Ishikawa (cell line): ENCODE results near the gene SLC35A3.

ENCODE experiments used
- CEBPB ChIP-seq: IDR thresholded peaks from 2 replicates; pipeline ENCODE4 v1.6.1; 2012
- CREB1 ChIP-seq: IDR thresholded peaks from 2 replicates; pipeline ENCODE4 v1.6.1; 2012; ENCODE audit warnings: low read depth
- EGR1 ChIP-seq: IDR thresholded peaks from 2 replicates; pipeline ENCODE4 v1.6.1; 2012
- EP300 ChIP-seq: IDR thresholded peaks from 2 replicates; pipeline ENCODE4 v1.6.1; 2012; ENCODE audit warnings: borderline replicate concordance
- FOXM1 ChIP-seq: IDR thresholded peaks from 2 replicates; pipeline ENCODE4 v1.6.1; 2012; ENCODE audit warnings: low read depth, borderline replicate concordance
- MAX ChIP-seq: IDR thresholded peaks from 2 replicates; pipeline ENCODE4 v1.6.1; 2012
- NFIC ChIP-seq: IDR thresholded peaks from 2 replicates; pipeline ENCODE4 v1.6.1; 2012
- RAD21 ChIP-seq: IDR thresholded peaks from 2 replicates; pipeline ENCODE4 v1.6.1; 2012; ENCODE audit warnings: low read depth
- REST ChIP-seq: IDR thresholded peaks from 2 replicates; pipeline ENCODE4 v1.6.1; 2012; ENCODE audit warnings: low read depth, mild to moderate bottlenecking
- TAF1 ChIP-seq: IDR thresholded peaks from 2 replicates; pipeline ENCODE4 v1.6.1; 2012; ENCODE audit warnings: low read depth, mild to moderate bottlenecking
- TCF12 ChIP-seq: IDR thresholded peaks from 2 replicates; pipeline ENCODE4 v1.6.1; 2012; ENCODE audit warnings: low read depth
- TEAD4 ChIP-seq: IDR thresholded peaks from 2 replicates; pipeline ENCODE4 v1.6.1; 2012
- USF1 ChIP-seq: IDR thresholded peaks from 2 replicates; pipeline ENCODE4 v1.6.1; 2012
- YY1 ChIP-seq: IDR thresholded peaks from 2 replicates; pipeline ENCODE4 v1.6.1; 2012; ENCODE audit warnings: low read depth
- ZBTB7A ChIP-seq: IDR thresholded peaks from 2 replicates; pipeline ENCODE4 v1.6.1; 2012; ENCODE audit warnings: low read depth

The SLC35A3 gene

GRCh38 chr1:100074604-100075395, 105.0 kb downstream of the SLC35A3 start:
- TF ChIP-seq FOXM1: no peak

- no peak for TF ChIP-seq CREB1
Observed at GRCh38 chr1:100075773-100076172, 106.0 kb downstream of the SLC35A3 start.

GRCh38 chr1:100076319-100076718, 106.5 kb downstream of the SLC35A3 start:
- TF ChIP-seq MAX: no peak
- TF ChIP-seq FOXM1: no peak
- TF ChIP-seq CEBPB: no peak
- no peak for TF ChIP-seq TCF12
- no peak for TF ChIP-seq TAF1

GRCh38 chr1:100076744-100077143, 106.9 kb downstream of the SLC35A3 start:
- no peak for TF ChIP-seq TEAD4
- TF ChIP-seq CEBPB: no peak
- no peak for TF ChIP-seq TCF12
- no peak for TF ChIP-seq ZBTB7A
- no peak for TF ChIP-seq USF1
- TF ChIP-seq RAD21: no peak
- no peak for TF ChIP-seq NFIC
- TF ChIP-seq YY1: no peak
- no peak for TF ChIP-seq EP300
- TF ChIP-seq REST: no peak
- no peak for TF ChIP-seq MAX
- TF ChIP-seq EGR1: no peak
- no peak for TF ChIP-seq CREB1

- TF ChIP-seq TAF1 (no peak), NFIC (no peak), USF1 (no peak), CEBPB (no peak), EP300 (no peak), EGR1 (no peak)
Observed at GRCh38 chr1:100077531-100077930, 107.7 kb downstream of the SLC35A3 start.

GRCh38 chr1:100080331-100080730, 110.5 kb downstream of the SLC35A3 start:
- TF ChIP-seq TCF12 (no peak), TAF1 (no peak), RAD21 (no peak), CEBPB (no peak), EGR1 (no peak), CREB1 (no peak), EP300 (no peak)
